SK-N-SH (cell line): Measurements from ENCODE around the gene RAMACL. TPM values are rescaled to one million over a fixed set of nuclear protein-coding genes. Genes with fewer than 3 reads are reported as not detected.

Source experiments
- CTCF ChIA-PET: fragments of 300-600, 350-600 bp; formaldehyde crosslinking; extraction: SDS; loops from one replicate; lab custom pipeline; 2021; lab: Yijun Ruan, JAX
- POLR2A ChIA-PET: fragments of 350-600 bp; sonication (Branson Sonifier 250); formaldehyde crosslinking; extraction: SDS; loops from one replicate; lab custom pipeline; 2020; ENCODE audit warnings: antibody characterized with exemption, inconsistent platforms; lab: Yijun Ruan, JAX
- DNase-seq: peaks from one replicate; pipeline ENCODE4 v3.0.0; 2012
- H2AFZ ChIP-seq: fragments of 200-600 bp; sonication (generic); 2 replicates; pipeline ENCODE4 v1.8.1; 2016; ENCODE audit warnings: antibody characterized with exemption, mild to moderate bottlenecking, low read depth
- H3F3A ChIP-seq: fragments of 200-600 bp; sonication (generic); replicated peaks from 2 replicates; pipeline ENCODE3; 2016; ENCODE audit warnings: antibody characterized with exemption, mild to moderate bottlenecking; ENCODE audit not compliant: insufficient read depth
- H3K27ac ChIP-seq, 2 experiments: fragments of 200-500 bp in 1 of 2; fragments of 200-600 bp in 1 of 2; sonication (Bioruptor generic) in 1 of 2; sonication (generic), shearing (Covaris generic) in 1 of 2; 2 replicates each; pipeline versions ENCODE4 v1.5.1 to v1.6.1; 2014 to 2016; ENCODE audit warnings: low read depth in 2 of 2, inconsistent platforms in 1 of 2, low read length in 1 of 2, mild to moderate bottlenecking in 1 of 2, mixed read lengths in 1 of 2
- H3K27me3 ChIP-seq: fragments of 200-600 bp; sonication (generic), shearing (Covaris generic); 2 replicates; pipeline ENCODE4 v1.6.1; 2016; ENCODE audit warnings: mixed run types; ENCODE audit not compliant: insufficient read depth
- H3K36me3 ChIP-seq, 2 experiments: fragments of 200-500 bp in 1 of 2; fragments of 200-600 bp in 1 of 2; sonication (Bioruptor generic) in 1 of 2; sonication (generic) in 1 of 2; replicated peaks in 1 of 2; 2 replicates each; pipeline versions ENCODE3 to v1.5.1; 2014 to 2016; ENCODE audit warnings: low read length in 1 of 2, mild to moderate bottlenecking in 1 of 2; ENCODE audit not compliant: insufficient read depth in 2 of 2, control insufficient read depth in 1 of 2
- H3K4me1 ChIP-seq, 2 experiments: fragments of 200-500 bp in 1 of 2; fragments of 200-600 bp in 1 of 2; sonication (Bioruptor generic) in 1 of 2; sonication (generic), shearing (Covaris generic) in 1 of 2; 2 replicates each; pipeline versions ENCODE4 v1.5.1 to v1.6.1; 2014 to 2016; ENCODE audit warnings: low read depth in 1 of 2, low read length in 1 of 2, mixed run types in 1 of 2; ENCODE audit not compliant: insufficient read depth in 2 of 2, control insufficient read depth in 1 of 2
- H3K4me2 ChIP-seq: fragments of 200-600 bp; sonication (generic), shearing (Covaris generic); 2 replicates; pipeline ENCODE4 v1.6.1; 2017; ENCODE audit warnings: mixed run types
- H3K4me3 ChIP-seq, 2 experiments: fragments of 200-500 bp in 1 of 2; fragments of 200-600 bp in 1 of 2; sonication (Bioruptor generic) in 1 of 2; sonication (generic), shearing (Covaris generic) in 1 of 2; 2 replicates each; pipeline versions ENCODE4 v1.5.1 to v1.8.1; 2014 to 2016; ENCODE audit warnings: low read depth in 2 of 2, inconsistent platforms in 1 of 2, low read length in 1 of 2, mild to moderate bottlenecking in 1 of 2, mixed read lengths in 1 of 2, moderate library complexity in 1 of 2
- H3K79me2 ChIP-seq: fragments of 200-600 bp; sonication (generic); 2 replicates; pipeline ENCODE4 v1.8.1; 2017; ENCODE audit warnings: mild to moderate bottlenecking; ENCODE audit not compliant: insufficient read depth
- H3K9ac ChIP-seq: fragments of 200-600 bp; sonication (generic); 2 replicates; pipeline ENCODE4 v1.6.1; 2017; ENCODE audit warnings: mixed run types
- H3K9me2 ChIP-seq: fragments of 200-600 bp; sonication (generic); 2 replicates; pipeline ENCODE4 v1.6.1; 2017; ENCODE audit warnings: mixed run types
- H3K9me3 ChIP-seq: fragments of 200-600 bp; sonication (generic); 2 replicates; pipeline ENCODE4 v1.6.1; 2017; ENCODE audit warnings: mixed run types, mild to moderate bottlenecking, moderate library complexity
- H4K20me1 ChIP-seq: fragments of 200-600 bp; sonication (generic); 2 replicates; pipeline ENCODE4 v1.6.1; 2017; ENCODE audit warnings: mild to moderate bottlenecking, mixed run types; ENCODE audit not compliant: insufficient read depth
- CHD2 ChIP-seq: fragments of 150-350 bp; IDR thresholded peaks from 2 replicates; pipeline ENCODE4 v1.6.1; 2018; ENCODE audit warnings: low read length; ENCODE audit not compliant: partially characterized antibody
- CTCF ChIP-seq: fragments of 200-600 bp; sonication (generic); IDR thresholded peaks from 2 replicates; pipeline ENCODE4 v1.6.1; 2017; ENCODE audit warnings: antibody characterized with exemption, mild to moderate bottlenecking, moderate library complexity
- ELF1 ChIP-seq: IDR thresholded peaks from 2 replicates; pipeline ENCODE4 v1.4.0; 2012
- EP300 ChIP-seq, 2 experiments: IDR thresholded peaks; 2 replicates each; pipeline versions ENCODE4 v1.4.0 to v1.6.1; 2012; ENCODE audit warnings: borderline replicate concordance in 1 of 2, low read depth in 1 of 2, low read length in 1 of 2
- FOXJ3 ChIP-seq: sonication (generic); formaldehyde crosslinking; IDR thresholded peaks from 2 replicates; pipeline ENCODE4 v1.5.1; 2020; ENCODE audit warnings: mild to moderate bottlenecking, missing genetic modification reagents
- FOXM1 ChIP-seq: IDR thresholded peaks from 2 replicates; pipeline ENCODE4 v1.4.0; 2012; ENCODE audit warnings: low read depth, mild to moderate bottlenecking
- GABPA ChIP-seq: IDR thresholded peaks from 2 replicates; pipeline ENCODE4 v1.4.0; 2012; ENCODE audit warnings: low read depth, mild to moderate bottlenecking
- JUND ChIP-seq: IDR thresholded peaks from 2 replicates; pipeline ENCODE4 v1.4.0; 2012
- NFIC ChIP-seq: IDR thresholded peaks from 2 replicates; pipeline ENCODE4 v1.4.0; 2012; ENCODE audit warnings: borderline replicate concordance
- NRF1 ChIP-seq: IDR thresholded peaks from 2 replicates; pipeline ENCODE4 v1.6.1; 2012; ENCODE audit warnings: low read depth, mild to moderate bottlenecking, low read length
- RAD21 ChIP-seq: IDR thresholded peaks from 2 replicates; pipeline ENCODE4 v1.6.1; 2012; ENCODE audit warnings: mild to moderate bottlenecking, low read length
- REST ChIP-seq: IDR thresholded peaks from 2 replicates; pipeline ENCODE4 v1.6.1; 2012; ENCODE audit warnings: mild to moderate bottlenecking, low read depth, low read length, moderate library complexity
- RFX5 ChIP-seq: IDR thresholded peaks from 2 replicates; pipeline ENCODE4 v1.6.1; 2012; ENCODE audit warnings: mild to moderate bottlenecking, improper control_type of control experiment, low read length
- SIN3A ChIP-seq: IDR thresholded peaks from 2 replicates; pipeline ENCODE4 v1.6.1; 2012; ENCODE audit warnings: low read depth, mild to moderate bottlenecking, low read length, moderate library complexity, borderline replicate concordance
- TAF1 ChIP-seq: IDR thresholded peaks from 2 replicates; pipeline ENCODE4 v1.6.1; 2012; ENCODE audit warnings: low read depth, mild to moderate bottlenecking, low read length, moderate library complexity, borderline replicate concordance
- USF1 ChIP-seq: IDR thresholded peaks from 2 replicates; pipeline ENCODE4 v1.4.0; 2012; ENCODE audit warnings: low read depth, borderline replicate concordance
- YY1 ChIP-seq: IDR thresholded peaks from 2 replicates; pipeline ENCODE4 v1.4.0; 2012; ENCODE audit warnings: low read depth, mild to moderate bottlenecking
- WGBS: methylation state at CpG from one replicate; pipeline ENCODE4 v1.1.6; 2017; ENCODE audit warnings: low lambda C conversion rate; 5-methylcytosine and 5-hydroxymethylcytosine counted together
- polyA plus RNA-seq, 3 experiments: library from polyadenylated mRNA; depleted of rRNA; stranded (reverse); fragments of >200 nt; gene quantifications; 2 replicates each; pipeline ENCODE4 v1.2.3, GENCODE V29; 2012

Gene RAMACL
- polyA plus RNA-seq, 1 of the 3 experiments (the other 2 are of a cell fraction), result 0.10 TPM

- 94% methylated on average over 11 of the region's 11 CpGs for WGBS
- no peak for DNase-seq
- no peaks in the 10 kb centered on the region; the same call in 1 of the 2 replicates for H4K20me1 ChIP-seq
- H3K27me3 ChIP-seq, result no peaks in the 10 kb centered on the region
- H3K4me1 ChIP-seq, result peaks cover 0 to 24% of the 10 kb centered on the region in 2 experiments; a peak in 2 of 4 replicates
- no peaks in the 10 kb centered on the region for H3K9me3 ChIP-seq
- CTCF ChIA-PET, result no interaction called here
- no peak overlapping the region for H3K9ac ChIP-seq
- H3K9me2 ChIP-seq, result no peaks in the 10 kb centered on the region
- H3K36me3 ChIP-seq, result peaks cover 7 to 15% of the 10 kb centered on the region in 2 experiments
- H3K4me2 ChIP-seq, result no peak overlapping the region
- no peak for TF ChIP-seq ELF1
- TF ChIP-seq CHD2, result no peak
- no peak for TF ChIP-seq NRF1
- TF ChIP-seq REST, result no peak
- TF ChIP-seq TAF1, result no peak
- no peak for TF ChIP-seq NFIC
- TF ChIP-seq SIN3A, result no peak
- no peak for TF ChIP-seq FOXJ3
- TF ChIP-seq USF1, result no peak
- no peak for TF ChIP-seq FOXM1
- no peak for TF ChIP-seq YY1
- no peak for TF ChIP-seq RFX5
- TF ChIP-seq, all 33 proteins: peak for 0
- POLR2A ChIA-PET, result no interaction called here
- no peak overlapping the region for H2AFZ ChIP-seq
- no peak overlapping the region for H3K4me3 ChIP-seq
- no peaks in the 10 kb centered on the region for H3F3A ChIP-seq
- no peak overlapping the region for H3K27ac ChIP-seq
- H3K79me2 ChIP-seq, result peaks cover 37% of the 10 kb centered on the region
These were observed 11.3 kb downstream of the RAMACL start for GRCh38 chr6:166575205-166575604.

GRCh38 chr6:166573511-166574216 is 12.8 kb downstream of the RAMACL start:
- Histone ChIP-seq H3K9me3 (no peaks in the 10 kb centered on the region), H2AFZ (no peak overlapping the region), H3K4me1 (peaks cover 0 to 28% of the 10 kb centered on the region in 2 experiments; a peak in 2 of 4 replicates), H3K4me3 (no peak overlapping the region), H3K9me2 (no peaks in the 10 kb centered on the region), H3K36me3 (peaks cover 7 to 11% of the 10 kb centered on the region in 2 experiments), H3F3A (no peaks in the 10 kb centered on the region), H3K79me2 (peaks cover 41% of the 10 kb centered on the region), H3K27me3 (no peaks in the 10 kb centered on the region), H3K4me2 (no peak overlapping the region), H4K20me1 (no peaks in the 10 kb centered on the region; the same call in 1 of the 2 replicates), H3K9ac (no peak overlapping the region), H3K27ac (no peak overlapping the region; a peak in 1 of 4 replicates)
- ChIA-PET CTCF (interaction anchor here (1.2 kb wide), 1 partner anchor 202 kb away, joined by 4 read pairs; no protein-coding TSS in a partner anchor), POLR2A (no interaction called here)
- DNase-seq, result no peak
- 92% methylated on average over 18 of the region's 18 CpGs for WGBS
- TF ChIP-seq REST, result no peak
- no peak for TF ChIP-seq RAD21
- no peak for TF ChIP-seq EP300 (IDR thresholded peaks at IDR 0.05; ENCODE audit: borderline replicate concordance in 1 of 2, low read depth in 1 of 2, low read length in 1 of 2)
- no peak for TF ChIP-seq GABPA
- TF ChIP-seq CHD2, result no peak
- no peak for TF ChIP-seq CTCF
- no peak for TF ChIP-seq TAF1
- TF ChIP-seq JUND, result no peak
